IMR-90 (cell line): ENCODE results near the gene KRT6B. TPM values are rescaled to one million over a fixed set of nuclear protein-coding genes. Genes with fewer than 3 reads are reported as not detected.

Experiments
- ATAC-seq: fragments of 200-7000 bp; cut with Tn5 transposase; 2 replicates; pipeline ENCODE4 v1.9.1; 2020; ENCODE audit warnings: low read depth, mild to moderate bottlenecking, moderate library complexity
- BruUV-seq: library from RNA; stranded (reverse); fragments of 400-500 nt; replicated peaks from 2 replicates; lab custom pipeline; 2021; lab: Mats Ljungman, UMichigan
- CTCF ChIA-PET: fragments of 300-600 bp; formaldehyde crosslinking; extraction: SDS; loops from one replicate; lab custom pipeline; 2021; ENCODE audit warnings: antibody characterized with exemption; lab: Yijun Ruan, JAX
- POLR2A ChIA-PET: fragments of 300-600 bp; sonication (Branson Sonifier 250); formaldehyde crosslinking; loops from one replicate; lab custom pipeline; 2022; ENCODE audit warnings: antibody characterized with exemption; ENCODE audit not compliant: unreplicated experiment; lab: Charles Lee
- DNase-seq: peaks from one replicate; pipeline ENCODE4 v3.0.0; 2013
- H2AFZ ChIP-seq: replicated peaks from 2 replicates; pipeline ENCODE3; 2013; ENCODE audit warnings: low read length, mild to moderate bottlenecking; ENCODE audit not compliant: poor library complexity
- H2AK5ac ChIP-seq: 2 replicates; pipeline ENCODE4 v1.6.1; 2013; ENCODE audit warnings: low read depth, low read length, inconsistent platforms
- H2AK9ac ChIP-seq: replicated peaks from 2 replicates; pipeline ENCODE3; 2013; ENCODE audit warnings: mild to moderate bottlenecking, low read depth, low read length, moderate library complexity; ENCODE audit not compliant: poor library complexity
- H2BK120ac ChIP-seq: 2 replicates; pipeline ENCODE4 v1.6.1; 2013; ENCODE audit warnings: low read depth, low read length, inconsistent platforms
- H2BK15ac ChIP-seq: 3 replicates; pipeline ENCODE4 v1.6.1; 2013; ENCODE audit warnings: low read depth, low read length, inconsistent platforms
- H2BK20ac ChIP-seq: 2 replicates; pipeline ENCODE4 v1.6.1; 2013; ENCODE audit warnings: low read depth, mild to moderate bottlenecking, inconsistent platforms, low read length, moderate library complexity
- H2BK5ac ChIP-seq: 2 replicates; pipeline ENCODE4 v1.6.1; 2013; ENCODE audit warnings: mild to moderate bottlenecking, low read depth, low read length, inconsistent platforms; ENCODE audit not compliant: poor library complexity, severe bottlenecking
- H3K14ac ChIP-seq: replicated peaks from 2 replicates; pipeline ENCODE4 v1.6.1; 2013; ENCODE audit warnings: low read depth, low read length, inconsistent platforms
- H3K18ac ChIP-seq: 2 replicates; pipeline ENCODE4 v1.6.1; 2013; ENCODE audit warnings: low read depth, low read length, control low read depth
- H3K23ac ChIP-seq: 2 replicates; pipeline ENCODE4 v1.6.1; 2013; ENCODE audit warnings: low read depth, low read length, inconsistent platforms
- H3K27ac ChIP-seq: 2 replicates; pipeline ENCODE4 v1.5.1; 2013; ENCODE audit warnings: mild to moderate bottlenecking, control low read depth, low read length; ENCODE audit not compliant: insufficient read depth
- H3K27me3 ChIP-seq: 2 replicates; pipeline ENCODE4 v1.6.1; 2013; ENCODE audit warnings: low read length; ENCODE audit not compliant: control insufficient read depth, insufficient read depth
- H3K36me3 ChIP-seq: 2 replicates; pipeline ENCODE4 v1.6.1; 2013; ENCODE audit warnings: low read length, mixed read lengths; ENCODE audit not compliant: control insufficient read depth, insufficient read depth
- H3K4ac ChIP-seq: 2 replicates; pipeline ENCODE4 v1.6.1; 2013; ENCODE audit warnings: low read depth, low read length, inconsistent platforms
- H3K4me1 ChIP-seq: 2 replicates; pipeline ENCODE4 v1.6.1; 2013; ENCODE audit warnings: low read length, mixed read lengths; ENCODE audit not compliant: control insufficient read depth, insufficient read depth
- H3K4me2 ChIP-seq: 2 replicates; pipeline ENCODE4 v1.6.1; 2013; ENCODE audit warnings: low read depth, mild to moderate bottlenecking, control low read depth, low read length, moderate library complexity
- H3K4me3 ChIP-seq: 2 replicates; pipeline ENCODE4 v1.5.1; 2013; ENCODE audit warnings: low read depth, mild to moderate bottlenecking, control low read depth, low read length, moderate library complexity; ENCODE audit not compliant: insufficient read depth
- H3K56ac ChIP-seq: 2 replicates; pipeline ENCODE4 v1.6.1; 2013; ENCODE audit warnings: low read length, inconsistent platforms; ENCODE audit not compliant: insufficient read depth; ENCODE audit errors: extremely low read depth
- H3K79me1 ChIP-seq, 2 experiments: 2 replicates each; pipeline ENCODE4 v1.6.1; 2013; ENCODE audit warnings: low read length in 2 of 2, inconsistent platforms in 1 of 2, low read depth in 1 of 2
- H3K9ac ChIP-seq: 2 replicates; pipeline ENCODE4 v1.6.1; 2013; ENCODE audit warnings: low read depth, low read length, control low read depth
- H3K9me1 ChIP-seq: 2 replicates; pipeline ENCODE4 v1.6.1; 2013; ENCODE audit warnings: low read length, inconsistent platforms; ENCODE audit not compliant: insufficient read depth
- H3K9me3 ChIP-seq: 2 replicates; pipeline ENCODE4 v1.6.1; 2013; ENCODE audit warnings: low read length; ENCODE audit not compliant: control insufficient read depth, insufficient read depth
- H4K20me1 ChIP-seq: 2 replicates; pipeline ENCODE4 v1.6.1; 2013; ENCODE audit warnings: low read length, inconsistent platforms; ENCODE audit not compliant: insufficient read depth
- H4K5ac ChIP-seq: 2 replicates; pipeline ENCODE4 v1.6.1; 2013; ENCODE audit warnings: mild to moderate bottlenecking, low read depth, low read length, control low read depth
- H4K8ac ChIP-seq, 2 experiments: 2 replicates each; pipeline ENCODE4 v1.6.1; 2013; ENCODE audit warnings: low read depth in 2 of 2, low read length in 2 of 2, control low read depth in 1 of 2, inconsistent platforms in 1 of 2
- H4K91ac ChIP-seq: 2 replicates; pipeline ENCODE4 v1.6.1; 2013; ENCODE audit warnings: low read depth, low read length, inconsistent platforms; ENCODE audit not compliant: insufficient read depth
- WGBS, 2 experiments: methylation state at CpG; one replicate each; pipeline versions ENCODE4 v1.1.5 to v1.1.7; 2013; ENCODE audit warnings: missing lambda C conversion rate in 2 of 2; ENCODE audit not compliant: insufficient read length in 1 of 2; ENCODE audit errors: extremely low coverage in 2 of 2; 5-methylcytosine and 5-hydroxymethylcytosine counted together
- dilution Hi-C: fragments of 300-500 bp; cut with HindIII; formaldehyde crosslinking; loops from one replicate; pipeline ENCODE4 v1.14.3; 2018; ENCODE audit warnings: low sequenced_read_pairs; ENCODE audit not compliant: unreplicated experiment
- in situ Hi-C: fragments of 300-500 bp; cut with MboI; formaldehyde crosslinking; loops from 3 replicates; pipeline ENCODE4 v1.14.3; 2019; ENCODE audit warnings: low sequenced_read_pairs, inconsistent platforms, mixed read lengths
- intact Hi-C: fragments of 100-400 bp; cut with micrococcal nuclease; formaldehyde crosslinking; loops from 2 replicates; pipeline ENCODE4 v1.10.0; 2022
- polyA plus RNA-seq, 3 experiments: library from polyadenylated mRNA; depleted of rRNA; stranded (reverse); fragments of >200 nt; gene quantifications; 2 replicates each; pipeline ENCODE4 v1.2.3, GENCODE V29; 2012; ENCODE audit warnings: low replicate concordance in 1 of 3
- total RNA-seq: library from RNA; depleted of rRNA; stranded (reverse); fragments of >200 nt; gene quantifications from 2 replicates; pipeline ENCODE4 v1.2.3, GENCODE V29; 2012
- TF ChIP-seq, protein P1 (sequence below): fragments of 150-350 bp; IDR thresholded peaks from 2 replicates; pipeline ENCODE4 v1.6.1; 2017; ENCODE audit warnings: mild to moderate bottlenecking, antibody characterized with exemption, low read length, low read depth

Gene KRT6B
- total and polyA plus RNA-seq, 2 of the 4 experiments (the other 2 are of a cell fraction) = not detected

DNA sequence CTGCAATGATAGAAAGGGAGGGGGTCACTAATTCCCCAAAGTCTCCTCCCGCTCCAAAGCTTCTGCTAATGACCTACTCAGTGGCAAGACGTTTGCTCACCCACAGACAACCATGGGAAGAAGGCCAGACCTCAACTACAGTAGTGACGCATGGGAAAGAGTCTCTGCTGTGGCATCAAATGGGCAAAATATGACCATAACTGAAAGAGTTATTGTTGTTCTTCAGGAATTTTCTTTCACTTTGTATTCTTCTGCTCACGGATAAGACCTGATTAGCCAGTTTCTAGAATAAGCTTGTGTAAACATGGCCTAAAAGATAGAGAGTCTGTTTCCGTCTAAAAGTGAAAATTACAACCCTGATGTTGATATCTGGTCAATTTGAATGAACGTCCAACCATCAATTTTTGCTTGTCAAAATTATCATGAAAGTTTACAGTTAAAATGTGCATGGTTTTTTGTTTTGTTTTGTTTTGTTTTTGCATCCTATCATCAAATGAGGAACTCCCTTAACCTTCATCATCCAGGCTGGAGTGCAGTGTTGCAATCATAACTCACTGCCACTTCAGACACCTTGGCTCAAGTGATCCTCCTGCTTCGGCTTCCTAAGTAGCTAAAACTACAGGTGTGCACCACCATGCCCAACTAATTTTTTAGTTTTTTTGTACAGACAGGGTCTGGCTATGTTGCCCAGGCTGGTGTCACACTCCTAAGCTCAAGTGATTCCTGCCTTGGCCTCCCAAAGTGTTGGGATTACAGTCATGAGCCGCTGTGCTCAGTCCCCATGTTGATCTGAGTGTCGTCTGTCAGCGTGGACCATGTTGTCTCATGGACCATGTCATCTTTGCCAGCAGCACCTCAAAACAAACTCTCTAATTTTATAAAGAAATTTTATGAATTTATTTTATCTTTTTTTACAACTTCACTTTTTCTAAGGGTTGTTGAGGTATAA, 7.0 kb downstream of the KRT6B start:
- ChIA-PET POLR2A (no interaction called here), CTCF (no interaction called here)
- Histone ChIP-seq H3K9me3 (no peaks in the 10 kb centered on the region), H2BK20ac (no peak overlapping the region), H4K8ac (no peak overlapping the region), H4K20me1 (no peaks in the 10 kb centered on the region), H4K91ac (no peak overlapping the region), H2AK5ac (no peak overlapping the region), H2AFZ (no peak overlapping the region), H3K4ac (no peak overlapping the region), H3K14ac (no peak overlapping the region), H3K27ac (no peak overlapping the region), H3K9ac (no peak overlapping the region), H2AK9ac (no peak overlapping the region), H3K9me1 (no peaks in the 10 kb centered on the region), H3K27me3 (peaks cover 10% of the 10 kb centered on the region), H3K23ac (no peak overlapping the region), H3K18ac (no peak overlapping the region), H3K36me3 (no peaks in the 10 kb centered on the region), H3K56ac (no peak overlapping the region), H3K4me2 (no peak overlapping the region), H3K4me1 (no peaks in the 10 kb centered on the region; the same call in 1 of the 2 replicates), H4K5ac (no peak overlapping the region), H2BK15ac (no peak overlapping the region), H3K4me3 (no peak overlapping the region), H3K79me1 (no peaks in the 10 kb centered on the region), H2BK120ac (no peak overlapping the region), H2BK5ac (no peak overlapping the region)
- TF ChIP-seq, protein P1, sequence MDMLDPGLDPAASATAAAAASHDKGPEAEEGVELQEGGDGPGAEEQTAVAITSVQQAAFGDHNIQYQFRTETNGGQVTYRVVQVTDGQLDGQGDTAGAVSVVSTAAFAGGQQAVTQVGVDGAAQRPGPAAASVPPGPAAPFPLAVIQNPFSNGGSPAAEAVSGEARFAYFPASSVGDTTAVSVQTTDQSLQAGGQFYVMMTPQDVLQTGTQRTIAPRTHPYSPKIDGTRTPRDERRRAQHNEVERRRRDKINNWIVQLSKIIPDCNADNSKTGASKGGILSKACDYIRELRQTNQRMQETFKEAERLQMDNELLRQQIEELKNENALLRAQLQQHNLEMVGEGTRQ = no peak
- no TSS peak for BruUV-seq
- intact Hi-C loops = no loop called here
- dilution Hi-C loops = no loop called here
- in situ Hi-C loops = no loop called here
- no CpG with 5 or more reads among the region's 10 CpGs for WGBS, 2 experiments
- ATAC-seq (no peak), DNase-seq (no peak)
